GM12878 (cell line): Measurements from ENCODE around the gene DNAJB4. TPM values are rescaled to one million over a fixed set of nuclear protein-coding genes. Genes with fewer than 3 reads are reported as not detected.

Source experiments
- BACH1 ChIP-seq: fragments of 450-650 bp; IDR thresholded peaks from 2 replicates; pipeline ENCODE4 v1.6.1; 2017; ENCODE audit warnings: mild to moderate bottlenecking, borderline replicate concordance
- CREB1 ChIP-seq: IDR thresholded peaks from 2 replicates; pipeline ENCODE4 v1.6.1; 2012; ENCODE audit warnings: low read depth, mild to moderate bottlenecking, inconsistent platforms
- CREM ChIP-seq: IDR thresholded peaks from 2 replicates; pipeline ENCODE4 v1.6.1; 2014; ENCODE audit warnings: antibody characterized with exemption, low read depth
- DPF2 ChIP-seq: fragments of 450-650 bp; IDR thresholded peaks from 2 replicates; pipeline ENCODE4 v1.6.1; 2017; ENCODE audit warnings: mild to moderate bottlenecking
- GATAD2B ChIP-seq: fragments of 450-650 bp; conservative IDR thresholded peaks from 2 replicates; pipeline ENCODE4 v1.6.1; 2017; ENCODE audit warnings: low read depth, mild to moderate bottlenecking, moderate library complexity
- IKZF1 ChIP-seq: fragments of 450-650 bp; conservative IDR thresholded peaks from 2 replicates; pipeline ENCODE4 v1.6.1; 2017; ENCODE audit warnings: antibody characterized with exemption, mild to moderate bottlenecking
- IRF4 ChIP-seq: IDR thresholded peaks from 2 replicates; pipeline ENCODE4 v1.6.1; 2011; ENCODE audit warnings: low read depth, low read length
- JUNB ChIP-seq: IDR thresholded peaks from 2 replicates; pipeline ENCODE4 v1.6.1; 2016; ENCODE audit warnings: antibody characterized with exemption, mild to moderate bottlenecking
- MTA2 ChIP-seq: fragments of 450-650 bp; IDR thresholded peaks from 2 replicates; pipeline ENCODE4 v1.6.1; 2016; ENCODE audit warnings: low read depth, mild to moderate bottlenecking, moderate library complexity
- PAX8 ChIP-seq: fragments of 450-650 bp; IDR thresholded peaks from 2 replicates; pipeline ENCODE4 v1.6.1; 2017; ENCODE audit warnings: mild to moderate bottlenecking, moderate library complexity
- POLR2A ChIP-seq: IDR thresholded peaks from 2 replicates; pipeline ENCODE4 v1.6.1; 2011; ENCODE audit warnings: low read depth, mild to moderate bottlenecking, low read length
- POLR2AphosphoS2 ChIP-seq: IDR thresholded peaks from 2 replicates; pipeline ENCODE4 v1.6.1; 2011; ENCODE audit warnings: low read depth, mild to moderate bottlenecking, low read length, improper control_type of control experiment, moderate library complexity
- RAD21 ChIP-seq: IDR thresholded peaks from 2 replicates; pipeline ENCODE4 v1.6.1; 2011; ENCODE audit warnings: mild to moderate bottlenecking, low read depth, low read length, moderate library complexity; ENCODE audit not compliant: insufficient read depth
- RCOR1 ChIP-seq: conservative IDR thresholded peaks from 2 replicates; pipeline ENCODE4 v1.6.1; 2012; ENCODE audit warnings: low read depth, low read length, improper control_type of control experiment
- RELA ChIP-seq: fragments of 450-650 bp; IDR thresholded peaks from 2 replicates; pipeline ENCODE4 v1.8.0; 2014; ENCODE audit warnings: borderline replicate concordance; ENCODE audit not compliant: partially characterized antibody
- SIX5 ChIP-seq: IDR thresholded peaks from 2 replicates; pipeline ENCODE4 v1.6.1; 2011; ENCODE audit warnings: mild to moderate bottlenecking, low read depth, low read length, moderate library complexity; ENCODE audit not compliant: severe bottlenecking
- SMC3 ChIP-seq: IDR thresholded peaks from 2 replicates; pipeline ENCODE4 v1.6.1; 2011; ENCODE audit warnings: low read length, improper control_type of control experiment, borderline replicate concordance
- TCF12 ChIP-seq: IDR thresholded peaks from 2 replicates; pipeline ENCODE4 v1.6.1; 2011; ENCODE audit warnings: low read depth, mild to moderate bottlenecking, low read length
- ZNF207 ChIP-seq: fragments of 450-650 bp; IDR thresholded peaks from 2 replicates; pipeline ENCODE4 v1.6.1; 2014; ENCODE audit warnings: antibody characterized with exemption, mild to moderate bottlenecking, borderline replicate concordance
- ZNF384 ChIP-seq: IDR thresholded peaks from 2 replicates; pipeline ENCODE4 v1.6.1; 2012; ENCODE audit warnings: low read depth, mild to moderate bottlenecking, low read length, improper control_type of control experiment, borderline replicate concordance
- polyA plus RNA-seq, 11 experiments: library from polyadenylated mRNA; depleted of rRNA in 4 of 11; unstranded in 6 of 11; stranded (reverse) in 5 of 11; fragments of >200 nt; fragmentation: Nextera tagmentation in 4 of 11; fragmentation: Illumina TruSeq in 1 of 11; extraction: Ambion mirVana in 4 of 11; extraction: Trizol in 1 of 11; gene quantifications; 1 replicate in 1 of 11; 2 replicates in 10 of 11; pipeline versions ENCODE4 v1.2.1 to v1.2.3, GENCODE V29; 2011 to 2016; ENCODE audit warnings: inconsistent platforms in 2 of 11, missing spikeins in 2 of 11, low read depth in 1 of 11
- total RNA-seq, 4 experiments: library from RNA; depleted of rRNA in 3 of 4; stranded (reverse); fragments of >200 nt in 3 of 4; fragmentation: Illumina TruSeq in 1 of 4; extraction: Trizol in 1 of 4; gene quantifications; 2 replicates each; pipeline versions ENCODE4 v1.2.1 to v1.2.3, GENCODE V29; 2013 to 2021
- TF ChIP-seq, protein P1 (sequence below): fragments of 450-650 bp; conservative IDR thresholded peaks from 2 replicates; pipeline ENCODE4 v1.6.1; 2017; ENCODE audit warnings: mild to moderate bottlenecking, moderate library complexity
- TF ChIP-seq, protein P2 (sequence below): fragments of 450-650 bp; IDR thresholded peaks from 2 replicates; pipeline ENCODE4 v1.6.1; 2016; ENCODE audit warnings: mild to moderate bottlenecking
- TF ChIP-seq, protein P3 (sequence below): fragments of 450-650 bp; IDR thresholded peaks from 2 replicates; pipeline ENCODE4 v1.6.1; 2017; ENCODE audit warnings: mild to moderate bottlenecking, low read depth, inconsistent platforms; ENCODE audit not compliant: poor library complexity, severe bottlenecking

The DNAJB4 gene
- total and polyA plus RNA-seq, 10 of the 15 experiments (the other 5 are each of a cell fraction or from before 2014, with no cell fraction given): 3.8 to 10.5 (median 6.6) TPM

DNA sequence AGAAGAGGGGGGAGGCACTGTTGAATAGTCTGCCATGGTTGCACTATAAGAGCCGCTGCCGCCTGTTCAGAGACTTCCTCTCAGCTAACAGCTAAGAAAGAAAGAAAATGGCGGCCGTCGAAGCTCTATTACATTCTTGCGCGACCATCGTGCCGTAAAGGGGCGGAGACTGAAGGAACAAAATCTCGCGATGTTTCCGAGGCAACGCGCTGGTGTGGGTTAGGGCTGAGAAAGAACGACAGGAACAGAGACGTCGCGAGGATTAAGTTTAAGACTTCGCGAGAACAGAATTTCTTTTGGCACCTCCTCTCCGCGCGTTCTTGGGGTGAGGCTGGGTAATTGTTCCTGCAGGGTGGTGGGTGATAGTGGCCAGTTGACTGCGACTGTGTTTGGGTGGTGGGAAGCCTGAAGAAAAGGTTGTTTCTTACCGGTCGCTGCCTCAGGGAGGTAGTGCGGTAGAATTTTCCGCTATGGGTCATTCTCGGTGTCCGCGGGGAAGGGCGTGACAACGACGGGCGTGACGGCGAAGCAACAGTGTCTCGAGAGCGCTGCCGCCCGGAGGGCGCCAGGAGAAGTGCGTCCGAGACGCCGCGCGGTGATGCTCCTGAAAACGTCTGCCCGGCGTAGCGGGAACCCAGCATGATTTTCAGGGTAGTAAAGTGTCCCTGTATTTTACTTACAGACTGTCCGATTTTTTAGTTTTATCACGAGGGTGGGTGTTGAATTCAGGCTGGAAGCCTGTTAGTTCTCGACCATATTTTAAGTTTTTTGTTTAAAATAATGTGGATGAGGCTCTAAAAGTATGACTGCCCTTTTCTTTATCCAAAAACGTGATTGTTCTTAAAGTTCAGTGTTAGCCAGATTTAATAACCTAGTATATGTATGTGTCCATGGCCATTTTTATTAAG, 25.5 kb upstream of the DNAJB4 start, which contains the start of gene FUBP1 (continued):
- TF ChIP-seq ZNF207 (0 out of 2 replicates have a peak, but pooled peaks have one; percentile 33), GATAD2B (peak; percentile 27; the same call in 1 of the 2 replicates), DPF2 (peak; percentile 18; the same call in 1 of the 2 replicates), CREB1 (peak; percentile 77), SIX5 (peak; percentile 5), RELA (peak; percentile 60), CREM (peak; percentile 66), TCF12 (peak; percentile 49; the same call in 1 of the 2 replicates), IRF4 (peak; percentile 62), SMC3 (peak; percentile 40; the same call in 1 of the 2 replicates), POLR2AphosphoS2 (peak; percentile 93), POLR2A (peak; percentile 96), IKZF1 (peak; percentile 24; the same call in 1 of the 2 replicates), PAX8 (0 out of 2 replicates have a peak, but pooled peaks have one; percentile 86), BACH1 (peak; percentile 88), RAD21 (peak; percentile 15; the same call in 1 of the 2 replicates), ZNF384 (no peak), JUNB (no peak), RCOR1 (peak; percentile 98), MTA2 (0 out of 2 replicates have a peak, but pooled peaks have one; percentile 8)
- TF ChIP-seq, protein P1, sequence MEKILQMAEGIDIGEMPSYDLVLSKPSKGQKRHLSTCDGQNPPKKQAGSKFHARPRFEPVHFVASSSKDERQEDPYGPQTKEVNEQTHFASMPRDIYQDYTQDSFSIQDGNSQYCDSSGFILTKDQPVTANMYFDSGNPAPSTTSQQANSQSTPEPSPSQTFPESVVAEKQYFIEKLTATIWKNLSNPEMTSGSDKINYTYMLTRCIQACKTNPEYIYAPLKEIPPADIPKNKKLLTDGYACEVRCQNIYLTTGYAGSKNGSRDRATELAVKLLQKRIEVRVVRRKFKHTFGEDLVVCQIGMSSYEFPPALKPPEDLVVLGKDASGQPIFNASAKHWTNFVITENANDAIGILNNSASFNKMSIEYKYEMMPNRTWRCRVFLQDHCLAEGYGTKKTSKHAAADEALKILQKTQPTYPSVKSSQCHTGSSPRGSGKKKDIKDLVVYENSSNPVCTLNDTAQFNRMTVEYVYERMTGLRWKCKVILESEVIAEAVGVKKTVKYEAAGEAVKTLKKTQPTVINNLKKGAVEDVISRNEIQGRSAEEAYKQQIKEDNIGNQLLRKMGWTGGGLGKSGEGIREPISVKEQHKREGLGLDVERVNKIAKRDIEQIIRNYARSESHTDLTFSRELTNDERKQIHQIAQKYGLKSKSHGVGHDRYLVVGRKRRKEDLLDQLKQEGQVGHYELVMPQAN: peak; percentile 84
- TF ChIP-seq, protein P2, sequence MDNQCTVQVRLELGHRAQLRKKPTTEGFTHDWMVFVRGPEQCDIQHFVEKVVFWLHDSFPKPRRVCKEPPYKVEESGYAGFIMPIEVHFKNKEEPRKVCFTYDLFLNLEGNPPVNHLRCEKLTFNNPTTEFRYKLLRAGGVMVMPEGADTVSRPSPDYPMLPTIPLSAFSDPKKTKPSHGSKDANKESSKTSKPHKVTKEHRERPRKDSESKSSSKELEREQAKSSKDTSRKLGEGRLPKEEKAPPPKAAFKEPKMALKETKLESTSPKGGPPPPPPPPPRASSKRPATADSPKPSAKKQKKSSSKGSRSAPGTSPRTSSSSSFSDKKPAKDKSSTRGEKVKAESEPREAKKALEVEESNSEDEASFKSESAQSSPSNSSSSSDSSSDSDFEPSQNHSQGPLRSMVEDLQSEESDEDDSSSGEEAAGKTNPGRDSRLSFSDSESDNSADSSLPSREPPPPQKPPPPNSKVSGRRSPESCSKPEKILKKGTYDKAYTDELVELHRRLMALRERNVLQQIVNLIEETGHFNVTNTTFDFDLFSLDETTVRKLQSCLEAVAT: peak; percentile 19; the same call in 1 of the 2 replicates
- TF ChIP-seq, protein P3, sequence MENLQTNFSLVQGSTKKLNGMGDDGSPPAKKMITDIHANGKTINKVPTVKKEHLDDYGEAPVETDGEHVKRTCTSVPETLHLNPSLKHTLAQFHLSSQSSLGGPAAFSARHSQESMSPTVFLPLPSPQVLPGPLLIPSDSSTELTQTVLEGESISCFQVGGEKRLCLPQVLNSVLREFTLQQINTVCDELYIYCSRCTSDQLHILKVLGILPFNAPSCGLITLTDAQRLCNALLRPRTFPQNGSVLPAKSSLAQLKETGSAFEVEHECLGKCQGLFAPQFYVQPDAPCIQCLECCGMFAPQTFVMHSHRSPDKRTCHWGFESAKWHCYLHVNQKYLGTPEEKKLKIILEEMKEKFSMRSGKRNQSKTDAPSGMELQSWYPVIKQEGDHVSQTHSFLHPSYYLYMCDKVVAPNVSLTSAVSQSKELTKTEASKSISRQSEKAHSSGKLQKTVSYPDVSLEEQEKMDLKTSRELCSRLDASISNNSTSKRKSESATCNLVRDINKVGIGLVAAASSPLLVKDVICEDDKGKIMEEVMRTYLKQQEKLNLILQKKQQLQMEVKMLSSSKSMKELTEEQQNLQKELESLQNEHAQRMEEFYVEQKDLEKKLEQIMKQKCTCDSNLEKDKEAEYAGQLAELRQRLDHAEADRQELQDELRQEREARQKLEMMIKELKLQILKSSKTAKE: peak; percentile 37
